VCaP (cell line): ENCODE data around the gene NDE1.

ENCODE experiments used
- H3K27ac ChIP-seq: fragments of 450-650 bp; 2 replicates; pipeline ENCODE4 v1.5.1; 2017
- CTCF ChIP-seq: fragments of 450-650 bp; conservative IDR thresholded peaks from 2 replicates; pipeline ENCODE4 v1.5.1; 2017; ENCODE audit warnings: mild to moderate bottlenecking, moderate library complexity

NDE1 gene

GRCh38 chr16:15708997-15709396, 59.0 kb downstream of the NDE1 start:
- no peak for TF ChIP-seq CTCF
- H3K27ac ChIP-seq = no peak overlapping the region

- no peak overlapping the region for H3K27ac ChIP-seq
- TF ChIP-seq CTCF = no peak
Measured at GRCh38 chr16:15714393-15715172, 64.5 kb downstream of the NDE1 start.

GRCh38 chr16:15715221-15715620, 65.2 kb downstream of the NDE1 start:
- TF ChIP-seq CTCF = no peak
- H3K27ac ChIP-seq = no peak overlapping the region

GRCh38 chr16:15716694-15717447, 66.8 kb downstream of the NDE1 start:
- TF ChIP-seq CTCF = no peak
- H3K27ac ChIP-seq = no peak overlapping the region

GRCh38 chr16:15721018-15721417, 71.0 kb downstream of the NDE1 start:
- no peak for TF ChIP-seq CTCF

GRCh38 chr16:15723808-15724207, 73.8 kb downstream of the NDE1 start:
- no peak overlapping the region for H3K27ac ChIP-seq
- no peak for TF ChIP-seq CTCF

More at GRCh38 chr16:15721018-15721417, 71.0 kb downstream of the NDE1 start:
- H3K27ac ChIP-seq = no peak overlapping the region

- no peak overlapping the region for H3K27ac ChIP-seq
- no peak for TF ChIP-seq CTCF
Measured at GRCh38 chr16:15725641-15726240, 75.7 kb downstream of the NDE1 start.
